IMR-90 (cell line): Measurements from ENCODE around the gene EPB41L4A. TPM values are rescaled to one million over a fixed set of nuclear protein-coding genes. Genes with fewer than 3 reads are reported as not detected.

Experiments used
- ATAC-seq: fragments of 200-7000 bp; cut with Tn5 transposase; 2 replicates; pipeline ENCODE4 v1.9.1; 2020; ENCODE audit warnings: low read depth, mild to moderate bottlenecking, moderate library complexity
- BruUV-seq: library from RNA; stranded (reverse); fragments of 400-500 nt; replicated peaks from 2 replicates; lab custom pipeline; 2021; lab: Mats Ljungman, UMichigan
- CTCF ChIA-PET: fragments of 300-600 bp; formaldehyde crosslinking; extraction: SDS; loops from one replicate; lab custom pipeline; 2021; ENCODE audit warnings: antibody characterized with exemption; lab: Yijun Ruan, JAX
- POLR2A ChIA-PET: fragments of 300-600 bp; sonication (Branson Sonifier 250); formaldehyde crosslinking; loops from one replicate; lab custom pipeline; 2022; ENCODE audit warnings: antibody characterized with exemption; ENCODE audit not compliant: unreplicated experiment; lab: Charles Lee
- DNase-seq: peaks from one replicate; pipeline ENCODE4 v3.0.0; 2013
- H2AFZ ChIP-seq: replicated peaks from 2 replicates; pipeline ENCODE3; 2013; ENCODE audit warnings: low read length, mild to moderate bottlenecking; ENCODE audit not compliant: poor library complexity
- H2AK5ac ChIP-seq: 2 replicates; pipeline ENCODE4 v1.6.1; 2013; ENCODE audit warnings: low read depth, low read length, inconsistent platforms
- H2AK9ac ChIP-seq: replicated peaks from 2 replicates; pipeline ENCODE3; 2013; ENCODE audit warnings: mild to moderate bottlenecking, low read depth, low read length, moderate library complexity; ENCODE audit not compliant: poor library complexity
- H2BK120ac ChIP-seq: 2 replicates; pipeline ENCODE4 v1.6.1; 2013; ENCODE audit warnings: low read depth, low read length, inconsistent platforms
- H2BK15ac ChIP-seq: 3 replicates; pipeline ENCODE4 v1.6.1; 2013; ENCODE audit warnings: low read depth, low read length, inconsistent platforms
- H2BK20ac ChIP-seq: 2 replicates; pipeline ENCODE4 v1.6.1; 2013; ENCODE audit warnings: low read depth, mild to moderate bottlenecking, inconsistent platforms, low read length, moderate library complexity
- H2BK5ac ChIP-seq: 2 replicates; pipeline ENCODE4 v1.6.1; 2013; ENCODE audit warnings: mild to moderate bottlenecking, low read depth, low read length, inconsistent platforms; ENCODE audit not compliant: poor library complexity, severe bottlenecking
- H3K14ac ChIP-seq: replicated peaks from 2 replicates; pipeline ENCODE4 v1.6.1; 2013; ENCODE audit warnings: low read depth, low read length, inconsistent platforms
- H3K18ac ChIP-seq: 2 replicates; pipeline ENCODE4 v1.6.1; 2013; ENCODE audit warnings: low read depth, low read length, control low read depth
- H3K23ac ChIP-seq: 2 replicates; pipeline ENCODE4 v1.6.1; 2013; ENCODE audit warnings: low read depth, low read length, inconsistent platforms
- H3K27ac ChIP-seq: 2 replicates; pipeline ENCODE4 v1.5.1; 2013; ENCODE audit warnings: mild to moderate bottlenecking, control low read depth, low read length; ENCODE audit not compliant: insufficient read depth
- H3K27me3 ChIP-seq: 2 replicates; pipeline ENCODE4 v1.6.1; 2013; ENCODE audit warnings: low read length; ENCODE audit not compliant: control insufficient read depth, insufficient read depth
- H3K36me3 ChIP-seq: 2 replicates; pipeline ENCODE4 v1.6.1; 2013; ENCODE audit warnings: low read length, mixed read lengths; ENCODE audit not compliant: control insufficient read depth, insufficient read depth
- H3K4ac ChIP-seq: 2 replicates; pipeline ENCODE4 v1.6.1; 2013; ENCODE audit warnings: low read depth, low read length, inconsistent platforms
- H3K4me1 ChIP-seq: 2 replicates; pipeline ENCODE4 v1.6.1; 2013; ENCODE audit warnings: low read length, mixed read lengths; ENCODE audit not compliant: control insufficient read depth, insufficient read depth
- H3K4me2 ChIP-seq: 2 replicates; pipeline ENCODE4 v1.6.1; 2013; ENCODE audit warnings: low read depth, mild to moderate bottlenecking, control low read depth, low read length, moderate library complexity
- H3K4me3 ChIP-seq: 2 replicates; pipeline ENCODE4 v1.5.1; 2013; ENCODE audit warnings: low read depth, mild to moderate bottlenecking, control low read depth, low read length, moderate library complexity; ENCODE audit not compliant: insufficient read depth
- H3K56ac ChIP-seq: 2 replicates; pipeline ENCODE4 v1.6.1; 2013; ENCODE audit warnings: low read length, inconsistent platforms; ENCODE audit not compliant: insufficient read depth; ENCODE audit errors: extremely low read depth
- H3K79me1 ChIP-seq, 2 experiments: 2 replicates each; pipeline ENCODE4 v1.6.1; 2013; ENCODE audit warnings: low read length in 2 of 2, inconsistent platforms in 1 of 2, low read depth in 1 of 2
- H3K9ac ChIP-seq: 2 replicates; pipeline ENCODE4 v1.6.1; 2013; ENCODE audit warnings: low read depth, low read length, control low read depth
- H3K9me1 ChIP-seq: 2 replicates; pipeline ENCODE4 v1.6.1; 2013; ENCODE audit warnings: low read length, inconsistent platforms; ENCODE audit not compliant: insufficient read depth
- H3K9me3 ChIP-seq: 2 replicates; pipeline ENCODE4 v1.6.1; 2013; ENCODE audit warnings: low read length; ENCODE audit not compliant: control insufficient read depth, insufficient read depth
- H4K20me1 ChIP-seq: 2 replicates; pipeline ENCODE4 v1.6.1; 2013; ENCODE audit warnings: low read length, inconsistent platforms; ENCODE audit not compliant: insufficient read depth
- H4K5ac ChIP-seq: 2 replicates; pipeline ENCODE4 v1.6.1; 2013; ENCODE audit warnings: mild to moderate bottlenecking, low read depth, low read length, control low read depth
- H4K8ac ChIP-seq, 2 experiments: 2 replicates each; pipeline ENCODE4 v1.6.1; 2013; ENCODE audit warnings: low read depth in 2 of 2, low read length in 2 of 2, control low read depth in 1 of 2, inconsistent platforms in 1 of 2
- H4K91ac ChIP-seq: 2 replicates; pipeline ENCODE4 v1.6.1; 2013; ENCODE audit warnings: low read depth, low read length, inconsistent platforms; ENCODE audit not compliant: insufficient read depth
- CHD1 ChIP-seq: IDR thresholded peaks from 2 replicates; pipeline ENCODE4 v1.6.1; 2012; ENCODE audit warnings: low read depth, low read length, improper control_type of control experiment
- CTCF ChIP-seq: conservative IDR thresholded peaks from 2 replicates; pipeline ENCODE4 v1.5.1; 2012; ENCODE audit warnings: mild to moderate bottlenecking, low read depth, low read length, improper control_type of control experiment
- ELK1 ChIP-seq: fragments of 150-350 bp; IDR thresholded peaks from 2 replicates; pipeline ENCODE4 v1.6.1; 2016; ENCODE audit warnings: low read depth, mild to moderate bottlenecking, low read length, moderate library complexity, borderline replicate concordance
- FOS ChIP-seq: fragments of 150-350 bp; IDR thresholded peaks from 2 replicates; pipeline ENCODE4 v1.6.1; 2016; ENCODE audit warnings: low read depth, low read length
- MAFK ChIP-seq: IDR thresholded peaks from 2 replicates; pipeline ENCODE4 v1.6.1; 2012; ENCODE audit warnings: low read depth, low read length, improper control_type of control experiment
- MAZ ChIP-seq: IDR thresholded peaks from 2 replicates; pipeline ENCODE4 v1.6.1; 2012; ENCODE audit warnings: low read depth, mild to moderate bottlenecking, low read length, improper control_type of control experiment, moderate library complexity, borderline replicate concordance
- MXI1 ChIP-seq: IDR thresholded peaks from 2 replicates; pipeline ENCODE4 v1.6.1; 2012; ENCODE audit warnings: low read depth, mild to moderate bottlenecking, low read length, moderate library complexity, borderline replicate concordance
- WGBS, 2 experiments: methylation state at CpG; one replicate each; pipeline versions ENCODE4 v1.1.5 to v1.1.7; 2013; ENCODE audit warnings: missing lambda C conversion rate in 2 of 2; ENCODE audit not compliant: insufficient read length in 1 of 2; ENCODE audit errors: extremely low coverage in 2 of 2; 5-methylcytosine and 5-hydroxymethylcytosine counted together
- dilution Hi-C: fragments of 300-500 bp; cut with HindIII; formaldehyde crosslinking; loops from one replicate; pipeline ENCODE4 v1.14.3; 2018; ENCODE audit warnings: low sequenced_read_pairs; ENCODE audit not compliant: unreplicated experiment
- in situ Hi-C: fragments of 300-500 bp; cut with MboI; formaldehyde crosslinking; loops from 3 replicates; pipeline ENCODE4 v1.14.3; 2019; ENCODE audit warnings: low sequenced_read_pairs, inconsistent platforms, mixed read lengths
- intact Hi-C: fragments of 100-400 bp; cut with micrococcal nuclease; formaldehyde crosslinking; loops from 2 replicates; pipeline ENCODE4 v1.10.0; 2022
- polyA plus RNA-seq, 3 experiments: library from polyadenylated mRNA; depleted of rRNA; stranded (reverse); fragments of >200 nt; gene quantifications; 2 replicates each; pipeline ENCODE4 v1.2.3, GENCODE V29; 2012; ENCODE audit warnings: low replicate concordance in 1 of 3
- total RNA-seq: library from RNA; depleted of rRNA; stranded (reverse); fragments of >200 nt; gene quantifications from 2 replicates; pipeline ENCODE4 v1.2.3, GENCODE V29; 2012

The EPB41L4A gene
- total and polyA plus RNA-seq, 2 of the 4 experiments (the other 2 are of a cell fraction): under 0.01 to 0.02 TPM

DNA sequence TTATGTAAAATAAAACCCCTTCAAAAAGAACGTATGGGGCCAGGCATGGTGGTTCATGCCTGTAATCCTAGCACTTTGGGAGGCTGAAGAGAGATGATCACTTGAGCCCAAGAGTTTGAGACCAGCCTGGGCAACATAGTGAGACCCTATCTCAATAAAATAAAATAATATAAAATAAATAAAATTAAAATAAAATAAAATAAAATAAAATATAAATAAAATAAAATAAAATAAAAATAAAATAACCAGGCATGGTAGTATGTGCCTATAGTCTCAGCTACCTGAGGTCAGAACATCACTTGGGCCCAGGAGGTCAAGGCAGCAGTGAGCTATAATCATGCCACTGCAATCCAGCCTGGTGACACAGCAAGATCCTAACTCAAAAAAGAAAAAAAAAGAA, 185.1 kb downstream of the EPB41L4A start:
- H3K4ac ChIP-seq: no peak overlapping the region

More for the DNA sequence above, 185.1 kb downstream of the EPB41L4A start:
- Histone ChIP-seq H2AFZ (no peak overlapping the region), H3K4me3 (no peak overlapping the region), H2BK120ac (no peak overlapping the region), H2BK15ac (no peak overlapping the region), H3K9ac (no peak overlapping the region), H4K5ac (no peak overlapping the region), H2BK20ac (no peak overlapping the region), H3K14ac (no peak overlapping the region), H2AK9ac (no peak overlapping the region), H3K23ac (no peak overlapping the region), H3K36me3 (no peaks in the 10 kb centered on the region), H3K27me3 (no peaks in the 10 kb centered on the region), H2AK5ac (no peak overlapping the region), H3K56ac (no peak overlapping the region), H3K79me1 (no peaks in the 10 kb centered on the region), H3K4me2 (no peak overlapping the region), H3K9me1 (no peaks in the 10 kb centered on the region), H4K8ac (no peak overlapping the region), H4K91ac (no peak overlapping the region), H3K9me3 (no peaks in the 10 kb centered on the region), H2BK5ac (no peak overlapping the region), H4K20me1 (no peaks in the 10 kb centered on the region), H3K4me1 (no peaks in the 10 kb centered on the region), H3K18ac (no peak overlapping the region), H3K27ac (no peak overlapping the region)
- ATAC-seq (no peak), DNase-seq (no peak)
- intact Hi-C loops (no loop called here), in situ Hi-C loops (no loop called here), dilution Hi-C loops (no loop called here)
- WGBS, 2 experiments: no CpG with 5 or more reads among the region's 1 CpG
- ChIA-PET CTCF (no interaction called here), POLR2A (no interaction called here)
- no TSS peak for BruUV-seq
- TF ChIP-seq MXI1: no peak
- TF ChIP-seq FOS: no peak
- TF ChIP-seq MAFK: no peak
- no peak for TF ChIP-seq MAZ
- TF ChIP-seq ELK1: no peak
- no peak for TF ChIP-seq CTCF
- no peak for TF ChIP-seq CHD1
